ENCODE results near the gene ROBO1. TPM values are rescaled to one million over a fixed set of nuclear protein-coding genes. Genes with fewer than 3 reads are reported as not detected.
"Not testable (repeated sequence)": the region's sequence is repeated elsewhere in the genome, so short reads cannot be mapped to it uniquely, and the experiment has no call there.

Gene ROBO1
- total RNA-seq, 4 donors from 2014 or later: 8.6 to 26.3 (median 16.6) TPM

DNA sequence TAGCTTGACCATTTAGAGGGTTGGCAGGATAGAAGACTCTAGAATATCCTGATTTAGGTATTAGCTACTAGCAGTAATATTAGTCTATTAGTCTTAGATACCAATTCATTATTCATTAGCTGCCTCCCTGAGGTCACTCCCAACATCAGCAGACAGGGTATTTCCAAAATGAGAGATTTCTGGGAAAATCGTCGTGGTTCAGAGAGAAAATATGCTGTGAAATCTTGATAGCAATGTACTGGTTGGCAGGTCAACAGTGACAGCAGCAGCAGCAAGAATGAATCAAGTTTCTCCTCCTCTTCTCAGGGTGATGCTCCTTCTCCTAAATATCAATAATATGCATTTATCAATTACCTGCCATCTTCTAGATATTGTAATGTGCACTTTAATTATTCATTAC is 41.3 kb upstream of the ROBO1 start:
- no peaks in the 10 kb centered on the region for H3K27me3 ChIP-seq
- no peaks in the 10 kb centered on the region for H3K9me3 ChIP-seq
- WGBS, 2 donors: 81 to 83% methylated on average over 2 of the region's 2 CpGs
- H3K27ac ChIP-seq: no peak overlapping the region
- DNase-seq: no peak
- TF ChIP-seq POLR2A (IDR thresholded peaks at IDR 0.05): no peak
- TF ChIP-seq, protein P1, sequence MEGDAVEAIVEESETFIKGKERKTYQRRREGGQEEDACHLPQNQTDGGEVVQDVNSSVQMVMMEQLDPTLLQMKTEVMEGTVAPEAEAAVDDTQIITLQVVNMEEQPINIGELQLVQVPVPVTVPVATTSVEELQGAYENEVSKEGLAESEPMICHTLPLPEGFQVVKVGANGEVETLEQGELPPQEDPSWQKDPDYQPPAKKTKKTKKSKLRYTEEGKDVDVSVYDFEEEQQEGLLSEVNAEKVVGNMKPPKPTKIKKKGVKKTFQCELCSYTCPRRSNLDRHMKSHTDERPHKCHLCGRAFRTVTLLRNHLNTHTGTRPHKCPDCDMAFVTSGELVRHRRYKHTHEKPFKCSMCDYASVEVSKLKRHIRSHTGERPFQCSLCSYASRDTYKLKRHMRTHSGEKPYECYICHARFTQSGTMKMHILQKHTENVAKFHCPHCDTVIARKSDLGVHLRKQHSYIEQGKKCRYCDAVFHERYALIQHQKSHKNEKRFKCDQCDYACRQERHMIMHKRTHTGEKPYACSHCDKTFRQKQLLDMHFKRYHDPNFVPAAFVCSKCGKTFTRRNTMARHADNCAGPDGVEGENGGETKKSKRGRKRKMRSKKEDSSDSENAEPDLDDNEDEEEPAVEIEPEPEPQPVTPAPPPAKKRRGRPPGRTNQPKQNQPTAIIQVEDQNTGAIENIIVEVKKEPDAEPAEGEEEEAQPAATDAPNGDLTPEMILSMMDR (IDR thresholded peaks at IDR 0.05): no peak
- H3K36me3 ChIP-seq: no peaks in the 10 kb centered on the region
- H3K4me3 ChIP-seq (replicated peaks in 1 of 3): no peak overlapping the region
- intact Hi-C loops (cut with DNase I): no loop called here
- H3K4me1 ChIP-seq: no peaks in the 10 kb centered on the region

DNA sequence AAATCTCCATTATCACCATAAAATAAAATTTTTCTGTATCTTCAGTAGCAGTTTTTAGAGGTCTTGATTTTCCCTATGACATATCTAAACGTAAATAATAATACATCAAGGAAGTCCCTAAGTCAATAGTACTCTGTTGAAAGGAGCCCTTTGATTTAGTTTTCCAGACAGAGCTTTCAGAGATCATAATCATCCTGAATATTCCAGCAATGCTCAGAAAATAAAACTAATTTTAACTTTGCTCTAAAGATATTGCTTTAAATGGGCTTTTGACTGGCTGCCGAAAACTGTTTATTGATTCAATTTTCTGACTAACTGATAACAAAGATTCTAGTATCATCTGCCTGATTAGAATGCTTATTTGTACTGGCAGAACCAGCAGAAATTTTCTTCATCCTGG is 40.7 kb upstream of the ROBO1 start:
- no peak for DNase-seq
- no peak overlapping the region for H3K4me3 ChIP-seq (replicated peaks in 1 of 3)
- 80 to 81% methylated on average over 2 of the region's 2 CpGs for WGBS, 2 donors
- H3K36me3 ChIP-seq: no peaks in the 10 kb centered on the region
- H3K27ac ChIP-seq: no peak overlapping the region
- TF ChIP-seq POLR2A (IDR thresholded peaks at IDR 0.05): no peak
- no peaks in the 10 kb centered on the region for H3K9me3 ChIP-seq
- intact Hi-C loops (cut with DNase I): no loop called here
- no peaks in the 10 kb centered on the region for H3K4me1 ChIP-seq
- no peaks in the 10 kb centered on the region for H3K27me3 ChIP-seq

DNA sequence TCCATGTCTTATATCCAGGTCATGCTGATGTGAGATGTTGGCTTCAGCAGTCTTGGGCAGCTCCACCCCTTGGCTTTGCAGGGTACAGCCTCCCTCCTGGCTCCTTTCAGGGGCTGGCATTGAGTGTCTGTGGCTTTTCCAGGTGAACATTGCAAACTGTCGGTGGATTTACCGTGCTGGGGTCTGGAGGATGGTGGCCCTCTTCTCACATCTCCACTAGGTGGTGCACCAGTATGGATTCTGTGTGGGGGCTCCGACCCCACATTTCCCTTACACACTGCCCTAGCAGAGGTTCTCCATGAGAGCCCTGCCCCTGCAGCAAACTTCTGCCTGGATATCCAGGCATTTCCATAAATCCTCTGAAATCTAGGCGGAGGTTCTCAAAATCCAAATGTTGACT is 22.4 kb upstream of the ROBO1 start:
- DNase-seq; H3K27ac ChIP-seq; H3K4me1 ChIP-seq; H3K4me3 ChIP-seq (replicated peaks in 1 of 3); intact Hi-C loops (cut with DNase I); H3K36me3 ChIP-seq; H3K27me3 ChIP-seq; H3K9me3 ChIP-seq: not testable (repeated sequence)
- WGBS, 2 donors: 85 to 88% methylated on average over 4 of the region's 4 CpGs

DNA sequence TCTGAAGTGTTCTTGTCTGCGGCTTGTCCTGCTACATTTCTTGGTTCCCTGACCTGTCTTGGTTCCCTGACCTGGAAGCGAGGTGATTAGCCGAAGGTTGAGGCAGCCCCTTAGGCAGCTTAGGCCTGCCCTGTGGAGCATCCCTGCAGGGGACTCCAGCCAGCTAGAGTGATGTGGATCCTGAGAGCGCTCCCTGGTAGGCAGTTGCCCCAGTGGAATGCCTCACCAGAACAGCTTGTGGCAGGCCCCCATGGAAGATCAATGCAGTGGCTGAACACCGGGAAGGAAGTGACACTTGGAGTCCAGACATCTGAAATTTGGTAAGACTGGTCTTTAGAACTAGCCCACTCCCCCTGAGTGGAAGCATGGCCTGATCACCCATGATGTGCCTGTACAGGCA is 5.5 kb upstream of the ROBO1 start:
- H3K27ac ChIP-seq: no peak overlapping the region

DNA sequence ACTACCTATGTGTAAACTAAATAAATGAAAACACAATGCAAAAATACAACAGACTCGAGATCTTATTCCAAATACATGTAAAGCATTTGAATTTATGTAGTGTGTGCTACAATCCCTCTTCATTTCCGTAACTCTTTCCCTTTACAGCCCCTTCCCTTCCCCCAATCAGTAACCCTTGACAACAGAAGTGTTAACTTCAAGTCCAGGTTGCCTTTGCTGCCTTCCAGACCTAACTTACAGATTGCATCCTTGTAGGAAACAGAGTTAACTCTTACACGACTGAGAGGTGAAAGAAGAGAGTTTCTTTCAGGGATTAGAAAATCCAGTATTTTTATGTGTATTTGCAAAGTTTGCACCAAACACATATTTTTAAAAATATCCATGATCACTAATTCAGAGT is 1.4 kb upstream of the ROBO1 start:
- WGBS, 2 donors: 57 to 63% methylated on average over 3 of the region's 3 CpGs
- H3K27me3 ChIP-seq: no peaks in the 10 kb centered on the region
- no peaks in the 10 kb centered on the region for H3K36me3 ChIP-seq
- intact Hi-C loops (cut with DNase I): no loop called here
- H3K9me3 ChIP-seq: no peaks in the 10 kb centered on the region
- TF ChIP-seq POLR2A (IDR thresholded peaks at IDR 0.05): no peak
- TF ChIP-seq, protein P1 (IDR thresholded peaks at IDR 0.05): no peak
- peaks cover 7 to 18% of the 10 kb centered on the region in 2 donors for H3K4me1 ChIP-seq
- H3K27ac ChIP-seq: no peak overlapping the region
- H3K4me3 ChIP-seq (replicated peaks in 1 of 3): no peak overlapping the region
- DNase-seq: no peak

More for the DNA sequence above, 5.5 kb upstream of the ROBO1 start:
- no peak for TF ChIP-seq POLR2A (IDR thresholded peaks at IDR 0.05)
- TF ChIP-seq, protein P1 (IDR thresholded peaks at IDR 0.05): no peak
- Histone ChIP-seq H3K4me1 (no peaks in the 10 kb centered on the region), H3K27me3 (no peaks in the 10 kb centered on the region), H3K36me3 (no peaks in the 10 kb centered on the region), H3K9me3 (no peaks in the 10 kb centered on the region), H3K4me3 (replicated peaks in 1 of 3) (no peak overlapping the region)
- WGBS, 2 donors: 87 to 91% methylated on average over 5 of the region's 5 CpGs
- intact Hi-C loops (cut with DNase I): no loop called here
- DNase-seq: no peak

DNA sequence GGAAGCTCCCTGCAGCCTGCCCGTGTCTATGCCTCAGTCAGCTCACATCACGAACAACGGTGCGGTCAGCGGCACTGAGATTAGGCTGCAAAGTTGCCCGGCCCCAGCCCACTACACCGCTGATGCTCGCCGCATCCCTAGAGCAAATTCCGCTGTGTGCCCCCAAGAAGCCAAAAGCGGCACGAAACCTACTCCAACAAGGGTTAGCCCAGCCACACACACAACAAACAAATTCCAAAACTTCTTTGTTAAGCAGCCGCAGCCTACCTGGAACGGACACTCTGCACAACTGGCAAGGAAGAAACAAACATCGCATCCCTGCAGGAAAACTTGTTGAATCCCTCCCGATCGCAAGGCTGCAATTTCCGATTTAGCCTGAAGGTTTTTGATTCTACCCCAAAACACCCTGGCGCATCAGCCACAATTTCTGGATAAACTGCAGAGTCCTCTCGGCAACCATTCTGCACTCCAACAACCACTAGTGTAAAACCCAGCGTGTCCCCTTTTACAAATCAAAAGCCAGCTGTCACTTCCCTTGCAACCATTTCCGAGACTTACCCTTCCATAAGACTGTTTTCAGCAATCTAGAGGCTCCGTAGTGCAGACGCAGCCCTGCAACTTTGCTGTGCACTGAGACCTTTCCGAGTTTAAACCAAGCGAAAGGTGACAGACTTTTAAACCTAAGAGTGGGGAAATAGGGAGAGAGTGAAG is 449 bp downstream of the ROBO1 start:
- peaks cover 7 to 18% of the 10 kb centered on the region in 2 donors for H3K4me1 ChIP-seq
- no peaks in the 10 kb centered on the region for H3K9me3 ChIP-seq
- H3K4me3 ChIP-seq (replicated peaks in 1 of 3): no peak overlapping the region
- WGBS, 2 donors: 2 to 3% methylated on average over 25 to 26 of the region's 26 CpGs
- DNase-seq: no peak
- intact Hi-C loops (cut with DNase I): no loop called here
- no peaks in the 10 kb centered on the region for H3K36me3 ChIP-seq
- no peak for TF ChIP-seq POLR2A (IDR thresholded peaks at IDR 0.05)
- TF ChIP-seq, protein P1 (IDR thresholded peaks at IDR 0.05): no peak
- H3K27ac ChIP-seq: no peak overlapping the region
- H3K27me3 ChIP-seq: no peaks in the 10 kb centered on the region

All from thyroid gland (tissue), 4 donors.